Inferior parietal cortex (tissue), 1 donor: ENCODE data around the gene GP2.
"Not testable (repeated sequence)": the region's sequence is repeated elsewhere in the genome, so short reads cannot be mapped to it uniquely, and the experiment has no call there.

Experiments
- DNase-seq: peaks from one replicate; pipeline ENCODE4 v3.0.0-alpha.2; 2016; ENCODE audit errors: extremely low spot score

Gene GP2

GRCh38 chr16:20325005-20325404 lies 2.3 kb downstream of the GP2 start:
- no peak for DNase-seq

- no peak for DNase-seq
Measured at GRCh38 chr16:20323591-20324117, 3.7 kb downstream of the GP2 start.

GRCh38 chr16:20322696-20323095 lies 4.6 kb downstream of the GP2 start:
- no peak for DNase-seq

GRCh38 chr16:20321671-20322070 lies 5.6 kb downstream of the GP2 start:
- no peak for DNase-seq

GRCh38 chr16:20321051-20321450 lies 6.3 kb downstream of the GP2 start:
- DNase-seq: not testable (repeated sequence)

GRCh38 chr16:20320592-20320991 lies 6.7 kb downstream of the GP2 start:
- no peak for DNase-seq

GRCh38 chr16:20320178-20320577 lies 7.1 kb downstream of the GP2 start:
- no peak for DNase-seq

- no peak for DNase-seq
Measured at GRCh38 chr16:20319406-20319805, 7.9 kb downstream of the GP2 start.

- DNase-seq: no peak
Measured at GRCh38 chr16:20318437-20318836, 8.9 kb downstream of the GP2 start.

- DNase-seq: no peak
Measured at GRCh38 chr16:20318006-20318405, 9.3 kb downstream of the GP2 start.

GRCh38 chr16:20317117-20317516 lies 10.2 kb downstream of the GP2 start:
- no peak for DNase-seq

- no peak for DNase-seq
Measured at GRCh38 chr16:20316715-20317114, 10.6 kb downstream of the GP2 start.

- DNase-seq: no peak
Measured at GRCh38 chr16:20315764-20316163, 11.5 kb downstream of the GP2 start.

- no peak for DNase-seq
Measured at GRCh38 chr16:20314575-20314974, 12.7 kb downstream of the GP2 start.

GRCh38 chr16:20313741-20314140 lies 13.6 kb downstream of the GP2 start:
- DNase-seq: no peak

- DNase-seq: not testable (repeated sequence)
Measured at GRCh38 chr16:20312536-20313095, 14.7 kb downstream of the GP2 start.

GRCh38 chr16:20311548-20311947 lies 15.8 kb downstream of the GP2 start:
- DNase-seq: no peak

GRCh38 chr16:20310421-20311395 lies 16.6 kb downstream of the GP2 start:
- DNase-seq: no peak

- DNase-seq: no peak
Measured at GRCh38 chr16:20309786-20310185, 17.5 kb downstream of the GP2 start.

GRCh38 chr16:20308801-20309590 lies 18.3 kb downstream of the GP2 start:
- DNase-seq: no peak

GRCh38 chr16:20308266-20308665 lies 19.0 kb downstream of the GP2 start:
- no peak for DNase-seq

- no peak for DNase-seq
Measured at GRCh38 chr16:20307791-20308190, 19.5 kb downstream of the GP2 start.
